GM12878 (cell line): ENCODE data around the gene HIVEP3. TPM values are rescaled to one million over a fixed set of nuclear protein-coding genes. Genes with fewer than 3 reads are reported as not detected.
A peak's percentile ranks its signal among the peaks of the same experiment; 100 is the strongest.

ENCODE experiments used
- ATAC-seq: fragments of 200-7000 bp; cut with Tn5 transposase; 3 replicates; pipeline ENCODE4 v1.9.1; 2020; ENCODE audit warnings: mild to moderate bottlenecking, moderate library complexity
- BruUV-seq: library from RNA; stranded (reverse); fragments of 400-500 nt; replicated peaks from 2 replicates; lab custom pipeline; 2021; lab: Mats Ljungman, UMichigan
- CTCF ChIA-PET: fragments of 300-600 bp; sonication (Branson Sonifier 250); formaldehyde crosslinking; extraction: SDS; loops from one replicate; lab custom pipeline; 2021; ENCODE audit warnings: inconsistent platforms; lab: Yijun Ruan, JAX
- POLR2A ChIA-PET: fragments of 350-600 bp; formaldehyde crosslinking; extraction: SDS; loops from one replicate; lab custom pipeline; 2021; ENCODE audit warnings: inconsistent platforms; lab: Charles Lee
- RAD21 ChIA-PET: fragments of 300-600 bp; sonication (Branson Sonifier 250); formaldehyde crosslinking; loops from one replicate; lab custom pipeline; 2023; ENCODE audit warnings: antibody characterized with exemption; ENCODE audit not compliant: unreplicated experiment; lab: Charles Lee
- SMC1A ChIA-PET: fragments of 300-600 bp; sonication (Branson Sonifier 250); formaldehyde crosslinking; loops from one replicate; lab custom pipeline; 2023; ENCODE audit not compliant: unreplicated experiment, uncharacterized antibody; lab: Charles Lee
- DNase-seq: peaks from one replicate; pipeline ENCODE4 v3.0.0-alpha.2; 2011; ENCODE audit warnings: low read depth, low spot score
- FAIRE-seq: peaks from 3 replicates; lab custom pipeline; 2011; peaks lifted over from hg19 to GRCh38; lab: Jason Lieb, UNC
- H2AFZ ChIP-seq: 2 replicates; pipeline ENCODE4 v1.6.0; 2011; ENCODE audit warnings: low read depth, low read length, control low read depth; ENCODE audit not compliant: control insufficient read depth
- H3K27ac ChIP-seq: 2 replicates; pipeline ENCODE4 v1.5.1; 2011; ENCODE audit warnings: control low read depth; ENCODE audit not compliant: control insufficient read depth, insufficient read depth
- H3K27me3 ChIP-seq, 2 experiments: replicated peaks in 1 of 2; 2 replicates each; pipeline versions ENCODE4 v1.6.0 to v1.6.1; 2011; ENCODE audit warnings: low read length in 1 of 2; ENCODE audit not compliant: control insufficient read depth in 2 of 2, insufficient read depth in 2 of 2
- H3K36me3 ChIP-seq, 2 experiments: 2 replicates each; pipeline ENCODE4 v1.5.1; 2011; ENCODE audit warnings: low read length in 1 of 2; ENCODE audit not compliant: control insufficient read depth in 2 of 2, insufficient read depth in 2 of 2
- H3K4me1 ChIP-seq: 2 replicates; pipeline ENCODE4 v1.6.1; 2011; ENCODE audit warnings: mild to moderate bottlenecking, low read length, moderate library complexity, mixed read lengths; ENCODE audit not compliant: control insufficient read depth, insufficient read depth
- H3K4me2 ChIP-seq: 2 replicates; pipeline ENCODE4 v1.6.0; 2011; ENCODE audit warnings: control low read depth; ENCODE audit not compliant: control insufficient read depth, insufficient read depth
- H3K4me3 ChIP-seq: fragments of 200-600 bp; sonication (generic); 2 replicates; pipeline ENCODE4 v1.5.1; 2016
- H3K79me2 ChIP-seq: 2 replicates; pipeline ENCODE4 v1.6.0; 2011; ENCODE audit warnings: low read length; ENCODE audit not compliant: control insufficient read depth, insufficient read depth
- H3K9ac ChIP-seq: 2 replicates; pipeline ENCODE4 v1.8.0; 2011; ENCODE audit warnings: low read length, control low read depth, mixed read lengths; ENCODE audit not compliant: control insufficient read depth, insufficient read depth
- H3K9me3 ChIP-seq: replicated peaks from 3 replicates; pipeline ENCODE4 v1.5.1; 2011; ENCODE audit warnings: mild to moderate bottlenecking, low read length; ENCODE audit not compliant: control insufficient read depth, insufficient read depth
- H4K20me1 ChIP-seq: 2 replicates; pipeline ENCODE4 v1.6.0; 2011; ENCODE audit not compliant: control insufficient read depth, insufficient read depth
- BHLHE40 ChIP-seq, 2 experiments: fragments of 450-650 bp in 1 of 2; IDR thresholded peaks; 2 replicates each; pipeline ENCODE4 v1.6.1; 2011 to 2017; ENCODE audit warnings: low read depth in 2 of 2, borderline replicate concordance in 1 of 2, improper control_type of control experiment in 1 of 2, low read length in 1 of 2, mild to moderate bottlenecking in 1 of 2
- BRCA1 ChIP-seq: IDR thresholded peaks from 2 replicates; pipeline ENCODE4 v1.6.1; 2011; ENCODE audit warnings: low read depth, low read length, improper control_type of control experiment
- CHD4 ChIP-seq: fragments of 200-600 bp; sonication (generic); IDR thresholded peaks from 2 replicates; pipeline ENCODE4 v1.6.1; 2016; ENCODE audit warnings: mild to moderate bottlenecking
- ESRRA ChIP-seq: IDR thresholded peaks from 2 replicates; pipeline ENCODE4 v1.6.1; 2012; ENCODE audit warnings: mild to moderate bottlenecking, low read length, improper control_type of control experiment
- GABPA ChIP-seq: IDR thresholded peaks from 2 replicates; pipeline ENCODE4 v1.6.1; 2014; ENCODE audit warnings: antibody characterized with exemption, low read depth, mild to moderate bottlenecking, inconsistent platforms
- IKZF1 ChIP-seq: fragments of 450-650 bp; conservative IDR thresholded peaks from 2 replicates; pipeline ENCODE4 v1.6.1; 2017; ENCODE audit warnings: antibody characterized with exemption, mild to moderate bottlenecking
- MTA3 ChIP-seq: IDR thresholded peaks from 2 replicates; pipeline ENCODE4 v1.6.1; 2012; ENCODE audit warnings: low read length, inconsistent platforms, borderline replicate concordance
- RUNX3 ChIP-seq: IDR thresholded peaks from 2 replicates; pipeline ENCODE4 v1.6.1; 2012; ENCODE audit warnings: low read length, inconsistent platforms
- USF1 ChIP-seq: IDR thresholded peaks from 2 replicates; pipeline ENCODE4 v1.6.1; 2011; ENCODE audit warnings: borderline replicate concordance, low read depth, mild to moderate bottlenecking, moderate library complexity, mixed read lengths, low read length; ENCODE audit not compliant: insufficient read depth; ENCODE audit errors: extremely low read length
- ZNF217 ChIP-seq: fragments of 450-650 bp; IDR thresholded peaks from 2 replicates; pipeline ENCODE4 v1.6.1; 2017; ENCODE audit warnings: antibody characterized with exemption, mild to moderate bottlenecking
- WGBS: methylation state at CpG from one replicate; pipeline ENCODE4 v1.1.6; 2016; ENCODE audit warnings: low lambda C conversion rate; ENCODE audit not compliant: insufficient replicate concordance, insufficient coverage; ENCODE audit errors: missing lambda C conversion rate; 5-methylcytosine and 5-hydroxymethylcytosine counted together
- in situ Hi-C: fragments of 300-500 bp; cut with MboI; formaldehyde crosslinking; loops from 9 replicates; pipeline ENCODE4 v1.14.3; 2018; ENCODE audit warnings: mixed read lengths
- intact Hi-C: fragments of 100-400 bp; cut with micrococcal nuclease; formaldehyde crosslinking; loops from one replicate; pipeline ENCODE4 v1.14.2; 2022; ENCODE audit not compliant: unreplicated experiment
- polyA plus RNA-seq, 11 experiments: library from polyadenylated mRNA; depleted of rRNA in 4 of 11; unstranded in 6 of 11; stranded (reverse) in 5 of 11; fragments of >200 nt; fragmentation: Nextera tagmentation in 4 of 11; fragmentation: Illumina TruSeq in 1 of 11; extraction: Ambion mirVana in 4 of 11; extraction: Trizol in 1 of 11; gene quantifications; 1 replicate in 1 of 11; 2 replicates in 10 of 11; pipeline versions ENCODE4 v1.2.1 to v1.2.3, GENCODE V29; 2011 to 2016; ENCODE audit warnings: inconsistent platforms in 2 of 11, missing spikeins in 2 of 11, low read depth in 1 of 11
- total RNA-seq, 4 experiments: library from RNA; depleted of rRNA in 3 of 4; stranded (reverse); fragments of >200 nt in 3 of 4; fragmentation: Illumina TruSeq in 1 of 4; extraction: Trizol in 1 of 4; gene quantifications; 2 replicates each; pipeline versions ENCODE4 v1.2.1 to v1.2.3, GENCODE V29; 2013 to 2021

Gene HIVEP3
- total and polyA plus RNA-seq, 10 of the 15 experiments (the other 5 are each of a cell fraction or from before 2014, with no cell fraction given), result 1.8 to 13.6 (median 3.8) TPM

GRCh38 chr1:41582351-41582750 is 336.4 kb downstream of the HIVEP3 start:
- no peak overlapping the region for H2AFZ ChIP-seq
- no peaks in the 10 kb centered on the region for H3K79me2 ChIP-seq
- no peaks in the 10 kb centered on the region for H3K9me3 ChIP-seq
- H3K27ac ChIP-seq, result no peak overlapping the region
- BruUV-seq, result TSS peak; percentile 27
- no peaks in the 10 kb centered on the region for H3K27me3 ChIP-seq
- ChIA-PET RAD21 (interaction anchor here (1.1 kb wide), 1 partner anchor 145 kb away, joined by 3 read pairs; no protein-coding TSS in a partner anchor), POLR2A (no interaction called here), CTCF (no interaction called here), SMC1A (no interaction called here)
- TF ChIP-seq IKZF1 (no peak), BRCA1 (no peak), ESRRA (no peak), GABPA (no peak), CHD4 (no peak), MTA3 (no peak), BHLHE40 (IDR thresholded peaks at IDR 0.05; ENCODE audit: borderline replicate concordance in 1 of 2, low read depth in 2 of 2, low read length in 1 of 2) (no peak), USF1 (no peak), RUNX3 (no peak), ZNF217 (no peak)
- peaks cover 0 to 9% of the 10 kb centered on the region in 2 experiments; a peak in 3 of 4 replicates for H3K36me3 ChIP-seq
- 67% methylated on average over 9 of the region's 9 CpGs for WGBS
- FAIRE-seq, result no peak
- no peaks in the 10 kb centered on the region for H4K20me1 ChIP-seq
- no peak overlapping the region for H3K4me2 ChIP-seq
- no peak for ATAC-seq
- in situ Hi-C loops (no loop called here), intact Hi-C loops (no loop called here)
- DNase-seq, result no peak
- no peak overlapping the region for H3K4me3 ChIP-seq
- H3K9ac ChIP-seq, result no peak overlapping the region
- no peaks in the 10 kb centered on the region for H3K4me1 ChIP-seq
